ENCODE measurements around the gene TTLL8.
A peak's percentile ranks its signal among the peaks of the same experiment; 100 is the strongest.

The TTLL8 gene

GRCh38 chr22:50001388-50002231 is 56.5 kb downstream of the TTLL8 start:
- TF ChIP-seq NFIC (IDR thresholded peaks at IDR 0.05) (no peak), ZBTB7A (IDR thresholded peaks at IDR 0.05; ENCODE audit: low read depth) (no peak), TCF12 (IDR thresholded peaks at IDR 0.05; ENCODE audit: low read depth) (no peak), FOXM1 (IDR thresholded peaks at IDR 0.05; ENCODE audit: borderline replicate concordance, low read depth) (no peak), USF1 (IDR thresholded peaks at IDR 0.05) (no peak)

- TF ChIP-seq TEAD4 (IDR thresholded peaks at IDR 0.05) (no peak), FOXM1 (IDR thresholded peaks at IDR 0.05; ENCODE audit: borderline replicate concordance, low read depth) (no peak), YY1 (IDR thresholded peaks at IDR 0.05; ENCODE audit: low read depth) (no peak), TCF12 (IDR thresholded peaks at IDR 0.05; ENCODE audit: low read depth) (no peak), REST (IDR thresholded peaks at IDR 0.05; ENCODE audit: low read depth) (no peak), CREB1 (IDR thresholded peaks at IDR 0.05; ENCODE audit: low read depth) (no peak), MAX (IDR thresholded peaks at IDR 0.05) (no peak), EGR1 (IDR thresholded peaks at IDR 0.05) (no peak), RAD21 (IDR thresholded peaks at IDR 0.05; ENCODE audit: low read depth) (no peak), TAF1 (IDR thresholded peaks at IDR 0.05; ENCODE audit: low read depth) (no peak), USF1 (IDR thresholded peaks at IDR 0.05) (no peak), ZBTB7A (IDR thresholded peaks at IDR 0.05; ENCODE audit: low read depth) (no peak), EP300 (IDR thresholded peaks at IDR 0.05; ENCODE audit: borderline replicate concordance) (no peak), NFIC (IDR thresholded peaks at IDR 0.05) (no peak), CEBPB (IDR thresholded peaks at IDR 0.05) (no peak)
These were observed 57.3 kb downstream of the TTLL8 start for GRCh38 chr22:50000587-50001387.

- TF ChIP-seq ZBTB7A (IDR thresholded peaks at IDR 0.05; ENCODE audit: low read depth) (peak; percentile 43; the same call in 1 of the 2 replicates), CREB1 (IDR thresholded peaks at IDR 0.05; ENCODE audit: low read depth) (no peak)
These were observed 58.0 kb downstream of the TTLL8 start for GRCh38 chr22:49999946-50000586.

- TF ChIP-seq CREB1 (IDR thresholded peaks at IDR 0.05; ENCODE audit: low read depth) (no peak), ZBTB7A (IDR thresholded peaks at IDR 0.05; ENCODE audit: low read depth) (peak; percentile 52; the same call in 1 of the 2 replicates)
These were observed 58.8 kb downstream of the TTLL8 start for GRCh38 chr22:49999063-49999945.

GRCh38 chr22:49998718-49999062 is 59.4 kb downstream of the TTLL8 start:
- TF ChIP-seq CREB1 (IDR thresholded peaks at IDR 0.05; ENCODE audit: low read depth), result no peak
- TF ChIP-seq ZBTB7A (IDR thresholded peaks at IDR 0.05; ENCODE audit: low read depth), result no peak

GRCh38 chr22:49997932-49998717 is 60.0 kb downstream of the TTLL8 start:
- no peak for TF ChIP-seq RAD21 (IDR thresholded peaks at IDR 0.05; ENCODE audit: low read depth)
- no peak for TF ChIP-seq YY1 (IDR thresholded peaks at IDR 0.05; ENCODE audit: low read depth)
- TF ChIP-seq TCF12 (IDR thresholded peaks at IDR 0.05; ENCODE audit: low read depth), result no peak
- TF ChIP-seq NFIC (IDR thresholded peaks at IDR 0.05), result no peak

- TF ChIP-seq MAX (IDR thresholded peaks at IDR 0.05) (no peak), EP300 (IDR thresholded peaks at IDR 0.05; ENCODE audit: borderline replicate concordance) (no peak), RAD21 (IDR thresholded peaks at IDR 0.05; ENCODE audit: low read depth) (no peak), YY1 (IDR thresholded peaks at IDR 0.05; ENCODE audit: low read depth) (no peak), TEAD4 (IDR thresholded peaks at IDR 0.05) (no peak), REST (IDR thresholded peaks at IDR 0.05; ENCODE audit: low read depth) (no peak), TAF1 (IDR thresholded peaks at IDR 0.05; ENCODE audit: low read depth) (no peak), NFIC (IDR thresholded peaks at IDR 0.05) (no peak), FOXM1 (IDR thresholded peaks at IDR 0.05; ENCODE audit: borderline replicate concordance, low read depth) (no peak), TCF12 (IDR thresholded peaks at IDR 0.05; ENCODE audit: low read depth) (no peak), CEBPB (IDR thresholded peaks at IDR 0.05) (no peak), ZBTB7A (IDR thresholded peaks at IDR 0.05; ENCODE audit: low read depth) (no peak), CREB1 (IDR thresholded peaks at IDR 0.05; ENCODE audit: low read depth) (no peak), EGR1 (IDR thresholded peaks at IDR 0.05) (no peak), USF1 (IDR thresholded peaks at IDR 0.05) (no peak)
These were observed 60.9 kb downstream of the TTLL8 start for GRCh38 chr22:49997251-49997599.
